Measurements from ENCODE around the gene CD2.
A peak's percentile ranks its signal among the peaks of the same experiment; 100 is the strongest.

Gene CD2, protein sequence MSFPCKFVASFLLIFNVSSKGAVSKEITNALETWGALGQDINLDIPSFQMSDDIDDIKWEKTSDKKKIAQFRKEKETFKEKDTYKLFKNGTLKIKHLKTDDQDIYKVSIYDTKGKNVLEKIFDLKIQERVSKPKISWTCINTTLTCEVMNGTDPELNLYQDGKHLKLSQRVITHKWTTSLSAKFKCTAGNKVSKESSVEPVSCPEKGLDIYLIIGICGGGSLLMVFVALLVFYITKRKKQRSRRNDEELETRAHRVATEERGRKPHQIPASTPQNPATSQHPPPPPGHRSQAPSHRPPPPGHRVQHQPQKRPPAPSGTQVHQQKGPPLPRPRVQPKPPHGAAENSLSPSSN
- total RNA-seq = 315 to 493 (median 438) reads per million in 4 experiments

DNA sequence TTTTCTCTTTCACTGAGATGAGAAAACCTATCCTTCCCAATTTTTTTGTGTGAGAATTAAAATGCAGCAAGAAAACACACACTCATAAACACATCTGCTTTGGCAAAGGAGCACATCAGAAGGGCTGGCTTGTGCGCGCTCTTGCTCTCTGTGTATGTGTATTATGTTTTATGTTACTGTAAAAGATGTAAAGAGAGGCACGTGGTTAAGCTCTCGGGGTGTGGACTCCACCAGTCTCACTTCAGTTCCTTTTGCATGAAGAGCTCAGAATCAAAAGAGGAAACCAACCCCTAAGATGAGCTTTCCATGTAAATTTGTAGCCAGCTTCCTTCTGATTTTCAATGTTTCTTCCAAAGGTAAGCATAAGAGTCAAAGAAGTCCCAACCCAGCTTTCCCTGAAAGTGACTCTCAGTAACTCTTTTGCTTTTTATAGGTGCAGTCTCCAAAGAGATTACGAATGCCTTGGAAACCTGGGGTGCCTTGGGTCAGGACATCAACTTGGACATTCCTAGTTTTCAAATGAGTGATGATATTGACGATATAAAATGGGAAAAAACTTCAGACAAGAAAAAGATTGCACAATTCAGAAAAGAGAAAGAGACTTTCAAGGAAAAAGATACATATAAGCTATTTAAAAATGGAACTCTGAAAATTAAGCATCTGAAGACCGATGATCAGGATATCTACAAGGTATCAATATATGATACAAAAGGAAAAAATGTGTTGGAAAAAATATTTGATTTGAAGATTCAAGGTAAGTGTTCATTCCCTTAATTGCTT lies at the start of gene CD2:
Gene CD2, plus strand, starts transcription at position 233 of the 780 bp plus-strand sequence. Its CDS starts 63 bp downstream, at position 296.
- DNase-seq = no peak

DNA sequence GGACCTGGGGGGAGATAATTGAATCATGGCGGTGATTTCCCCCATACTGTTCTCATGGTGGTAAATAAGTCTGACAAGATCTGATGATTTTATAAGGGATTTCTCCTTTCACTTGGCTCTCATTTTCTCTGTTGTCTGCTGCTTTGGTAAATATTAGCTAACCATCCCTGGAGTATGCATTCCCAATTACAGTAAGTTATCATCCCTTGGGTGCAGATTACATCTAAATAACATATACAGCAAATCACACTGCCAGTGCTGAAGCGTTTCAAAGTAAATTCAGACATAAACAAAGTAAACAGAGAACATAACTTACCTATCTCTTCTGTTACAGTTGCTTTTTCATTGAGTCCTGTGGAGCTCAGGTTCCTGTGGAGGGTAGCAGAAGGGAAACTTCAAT lies 48.1 kb upstream of the CD2 start:
- no peak for DNase-seq

GRCh38 chr1:116706841-116707240 lies 47.4 kb upstream of the CD2 start:
- no peak for DNase-seq

DNA sequence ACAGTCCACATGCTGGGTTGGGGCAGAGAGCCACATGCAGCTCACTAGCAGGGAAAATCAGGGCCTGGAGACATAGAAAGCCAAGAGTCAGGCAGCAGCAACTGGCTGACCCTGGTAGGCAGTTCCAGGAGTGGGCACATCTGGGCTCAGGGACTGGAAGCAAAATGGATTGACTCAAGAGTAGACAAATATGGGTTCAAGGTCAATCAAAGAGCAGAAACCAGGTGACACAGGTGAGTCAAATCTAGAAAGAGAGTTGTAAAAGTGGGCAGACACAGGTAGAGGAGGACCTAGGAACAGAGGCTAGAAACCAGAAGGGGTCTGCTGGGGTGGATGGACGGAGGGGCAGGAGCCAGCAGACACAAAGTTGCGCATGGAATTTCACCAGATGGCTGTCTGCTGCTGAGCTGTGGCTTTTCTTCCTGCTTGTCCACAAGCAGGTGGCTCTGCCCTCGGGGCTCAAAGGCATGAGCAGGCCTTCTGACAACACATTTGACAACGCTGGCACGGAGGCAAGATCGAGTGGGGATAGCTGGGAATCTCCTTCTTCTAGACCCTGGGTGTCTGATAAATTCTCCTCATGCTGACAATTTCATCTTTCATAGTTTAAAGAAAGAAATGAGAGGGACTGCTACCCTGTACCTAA lies 45.9 kb upstream of the CD2 start:
- no peak for DNase-seq

DNA sequence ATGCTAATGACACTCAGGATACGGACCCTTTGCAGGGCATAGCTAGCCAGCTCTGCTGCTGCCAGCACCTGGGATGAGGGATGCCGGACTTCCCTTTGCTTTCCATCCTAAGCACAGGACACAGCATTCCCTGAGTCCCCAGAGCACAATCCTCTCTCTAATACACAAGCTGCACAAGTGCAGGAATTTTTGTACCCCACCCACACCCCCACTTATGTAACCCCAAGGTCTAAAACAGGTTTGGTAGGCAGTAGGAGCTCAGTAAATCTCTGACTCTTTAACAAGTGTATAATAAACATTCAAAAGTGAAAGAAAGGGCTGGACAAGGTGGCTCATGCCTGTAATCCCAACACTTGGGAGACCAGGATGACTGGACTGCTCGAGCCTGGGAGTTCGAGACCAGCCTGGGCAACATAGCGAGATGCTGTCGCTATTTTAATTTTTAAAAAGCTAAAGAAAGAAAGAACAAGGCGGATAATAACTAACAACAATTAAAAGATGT lies 44.5 kb upstream of the CD2 start:
- no peak for DNase-seq

DNA sequence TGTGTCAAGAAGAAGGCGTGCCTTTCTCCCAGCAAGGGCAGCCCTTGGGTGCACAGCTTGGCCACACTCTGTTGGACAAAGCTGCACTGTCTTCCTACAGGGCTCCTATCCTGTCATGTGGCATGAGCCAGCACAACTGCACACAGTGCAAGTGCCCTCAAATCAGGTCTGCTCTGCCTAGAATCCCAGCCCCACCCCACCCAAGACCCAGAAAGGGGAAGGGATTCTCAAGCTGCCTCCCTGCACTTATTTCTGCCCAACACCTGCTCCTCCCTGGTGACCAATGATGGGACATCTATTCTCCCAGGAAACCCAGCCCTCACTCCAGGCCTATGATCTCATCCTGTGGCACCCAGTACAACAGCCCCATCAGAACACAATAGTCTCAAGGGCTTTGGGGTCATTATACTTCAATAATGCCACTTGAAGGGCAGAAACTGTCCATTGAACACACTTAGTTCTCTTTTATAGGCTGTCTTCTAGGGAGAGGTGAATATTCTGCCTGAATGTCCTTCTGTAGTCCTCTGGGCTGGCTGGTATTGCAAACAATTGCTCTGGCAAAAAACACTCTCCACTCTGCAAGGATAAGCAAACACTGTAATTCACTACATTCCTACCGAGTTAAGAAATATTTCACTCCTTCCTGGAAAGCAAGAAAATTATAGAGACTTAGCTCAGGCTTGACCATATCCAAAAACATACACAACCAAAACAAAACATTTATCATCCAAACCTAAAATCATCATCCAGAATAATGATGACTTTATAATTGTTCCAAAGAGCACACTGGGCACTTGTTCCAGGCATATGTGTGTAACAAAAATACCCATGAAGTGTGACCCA lies 43.6 kb upstream of the CD2 start:
- no peak for DNase-seq

DNA sequence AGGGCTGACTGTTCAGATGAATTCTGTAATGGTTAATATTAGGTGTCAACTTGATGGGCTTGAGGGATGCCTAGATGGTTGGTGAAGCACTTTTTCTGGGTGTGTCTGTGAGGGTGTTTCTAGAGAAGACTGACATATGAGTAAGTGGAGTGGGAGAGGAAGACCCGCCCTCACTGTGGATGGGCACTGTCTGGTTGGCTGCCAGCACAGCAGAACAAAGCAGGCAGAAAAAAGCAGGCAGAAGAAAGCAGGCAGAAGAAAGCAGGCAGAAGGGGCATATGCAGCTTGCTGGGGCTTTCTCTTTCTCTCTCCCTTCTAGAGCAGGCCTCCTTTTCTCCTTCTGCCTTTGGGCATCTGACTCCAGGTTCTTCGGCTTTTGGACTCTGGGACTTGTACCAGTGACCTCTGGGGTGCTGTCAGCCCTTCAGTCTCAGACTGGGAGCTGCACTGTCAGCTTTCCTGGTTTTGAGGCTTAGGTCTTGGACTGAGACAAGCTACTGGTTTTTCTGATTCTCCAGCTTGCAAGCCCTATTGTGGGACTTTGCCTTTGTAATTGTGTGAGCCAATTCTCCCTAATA lies 42.9 kb upstream of the CD2 start:
- no peak for DNase-seq

DNA sequence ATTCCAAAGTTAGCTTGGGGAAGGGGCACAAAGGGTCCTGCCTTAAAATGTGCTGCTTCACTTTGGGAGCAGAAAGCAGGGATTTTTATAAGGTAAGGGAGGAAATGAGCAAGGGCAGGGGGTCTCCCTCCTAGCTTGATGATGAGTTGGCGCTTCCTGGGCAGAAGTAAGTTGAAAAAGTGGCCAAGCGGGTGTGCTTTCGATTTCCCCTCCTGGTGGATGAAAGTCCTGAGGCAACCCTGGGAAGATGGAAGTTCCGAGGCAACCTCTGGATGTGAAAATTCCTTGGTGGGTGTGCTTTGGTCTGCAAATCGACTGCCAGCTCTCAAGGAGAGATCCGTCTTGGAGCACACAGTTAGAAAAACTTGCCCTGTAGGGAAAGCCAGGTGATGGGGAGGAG lies 41.7 kb upstream of the CD2 start:
- no peak for DNase-seq

DNA sequence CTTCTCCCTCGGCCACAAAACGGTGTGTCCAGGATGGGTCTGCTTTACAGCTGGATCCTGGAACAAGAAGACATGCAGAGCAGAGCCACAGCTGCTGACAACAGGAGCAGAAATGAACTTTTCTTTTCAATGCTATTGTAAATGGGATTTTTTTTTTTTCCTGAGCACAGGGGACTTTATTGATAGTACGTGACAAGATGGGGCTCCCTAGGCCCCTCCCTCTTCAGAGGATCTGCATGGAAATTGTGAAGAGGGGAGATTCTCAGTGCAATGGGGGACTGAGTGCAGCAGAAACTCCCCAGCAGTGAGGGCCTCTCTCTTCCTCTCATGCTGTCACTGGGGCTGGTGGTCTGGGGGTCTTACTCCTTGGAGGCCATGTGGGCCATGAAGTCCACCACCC lies 40.8 kb upstream of the CD2 start:
- DNase-seq = no peak

DNA sequence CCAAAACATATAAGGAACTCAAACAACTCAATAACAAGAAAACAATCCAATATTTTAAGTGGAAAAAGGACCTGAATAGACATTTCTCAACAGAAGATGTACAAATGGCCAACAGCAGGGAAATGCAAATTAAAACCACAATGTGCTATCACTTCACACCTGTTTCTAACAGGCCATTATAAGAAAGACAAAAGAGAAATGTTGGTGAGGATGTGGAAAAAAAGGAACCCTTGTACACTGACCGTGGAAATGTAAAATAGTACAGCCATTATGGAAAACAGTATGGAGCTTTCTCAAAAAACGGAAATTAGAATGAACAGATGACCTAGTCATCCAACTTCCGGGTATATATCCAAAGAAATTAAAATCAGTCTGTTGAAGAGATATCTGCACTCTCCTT lies 37.8 kb upstream of the CD2 start:
- DNase-seq = no peak

GRCh38 chr1:116717318-116717717 lies 36.9 kb upstream of the CD2 start:
- no peak for DNase-seq

- DNase-seq = no peak
Observed at GRCh38 chr1:116720364-116721038, 33.7 kb upstream of the CD2 start.

DNA sequence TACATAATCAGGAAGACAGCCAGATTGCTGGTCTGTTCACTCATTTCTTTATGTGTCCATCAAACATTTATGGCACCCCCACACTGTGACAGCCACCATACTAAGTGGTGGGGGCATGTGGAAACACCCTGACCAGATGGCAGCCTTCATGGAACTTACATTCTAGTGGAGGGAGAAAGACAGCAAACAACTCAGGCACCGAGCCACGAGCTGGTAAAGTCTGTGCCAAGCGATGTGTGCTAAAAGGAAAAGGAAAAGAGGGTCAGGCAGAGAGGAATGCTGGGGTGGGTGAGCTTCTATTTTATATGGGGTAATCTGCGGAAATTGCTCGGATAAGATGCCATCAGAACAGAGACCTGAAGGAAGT lies 33.2 kb upstream of the CD2 start:
- no peak for DNase-seq

GRCh38 chr1:116721451-116722007 lies 32.7 kb upstream of the CD2 start:
- DNase-seq = no peak

GRCh38 chr1:116722016-116722838 lies 32.0 kb upstream of the CD2 start:
- DNase-seq = no peak

DNA sequence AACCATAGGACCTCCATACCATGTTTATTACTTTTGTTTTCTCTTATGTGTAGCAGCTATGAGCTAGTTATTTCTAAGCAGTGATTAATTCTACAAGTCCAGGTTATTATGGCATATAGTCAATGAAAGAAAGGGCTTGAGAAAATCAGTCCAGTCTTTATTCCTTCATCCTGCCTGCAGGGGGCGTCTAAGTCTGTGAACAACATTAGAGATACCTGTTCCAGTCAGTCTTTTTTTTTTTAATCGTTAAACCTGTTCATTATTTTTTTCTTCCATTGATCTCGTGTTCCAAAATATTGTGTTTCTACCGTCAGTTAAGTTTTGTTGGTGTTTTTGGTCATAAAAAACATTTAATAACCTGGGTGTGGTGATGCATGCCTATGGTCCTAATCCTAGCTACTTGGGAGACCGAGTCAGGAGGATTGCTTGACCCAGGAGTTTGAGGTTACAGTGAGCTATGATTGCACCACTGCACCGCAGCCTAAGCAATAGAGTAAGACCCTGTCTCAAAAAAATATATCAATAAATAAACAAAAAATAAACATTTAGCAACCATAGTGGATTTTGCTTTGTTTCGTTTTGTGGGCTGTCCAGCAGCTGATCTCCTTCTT lies 29.4 kb upstream of the CD2 start:
- peak; percentile 68 for DNase-seq

GRCh38 chr1:116725798-116726197 lies 28.4 kb upstream of the CD2 start:
- DNase-seq = no peak

GRCh38 chr1:116726872-116727820 lies 27.1 kb upstream of the CD2 start:
- DNase-seq = no peak

GRCh38 chr1:116731439-116731838 lies 22.8 kb upstream of the CD2 start:
- no peak for DNase-seq
